ENCODE results near the gene GUCA1A. TPM values are rescaled to one million over a fixed set of nuclear protein-coding genes. Genes with fewer than 3 reads are reported as not detected.

GUCA1A gene
- total RNA-seq, 1 donor from 2014 or later = 0.41 TPM

DNA sequence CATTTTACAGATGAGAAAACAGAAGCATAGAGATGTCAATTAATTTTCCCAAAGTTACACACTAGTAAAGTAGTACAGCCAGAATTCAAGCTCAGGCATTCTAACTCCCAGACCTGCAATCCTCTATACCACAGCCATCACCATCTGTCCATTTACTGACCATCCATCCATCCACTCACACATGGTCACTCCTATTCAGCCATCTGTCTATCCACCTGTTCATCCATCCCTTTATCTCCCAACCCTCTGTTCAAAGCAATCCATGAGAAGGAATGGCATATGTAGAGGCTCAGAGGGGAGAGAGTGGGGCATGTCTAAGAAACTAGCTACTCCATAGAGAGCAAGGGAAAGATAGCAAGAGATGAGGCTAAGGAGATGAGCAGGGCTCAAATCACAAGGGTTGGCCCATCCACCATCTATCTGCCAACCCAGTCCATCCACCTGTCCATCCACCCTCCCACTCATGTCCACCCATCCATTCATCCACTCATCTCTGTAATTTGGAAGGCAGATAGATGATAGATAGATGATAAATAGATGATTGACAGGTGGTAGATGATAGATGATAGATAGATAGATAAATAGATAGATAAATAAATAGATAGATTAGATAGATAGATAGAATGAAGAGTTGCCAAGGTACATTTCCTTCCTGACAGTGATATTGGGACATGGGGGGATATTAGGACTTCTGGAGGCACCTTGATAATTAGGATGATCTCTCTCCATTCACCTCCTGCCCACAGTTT is 18.5 kb upstream of the GUCA1A start:
- Mint-ChIP-seq H3K4me1 (ENCODE audit: unreplicated experiment) (peaks cover 8% of the 10 kb centered on the region), H3K36me3 (no peaks in the 10 kb centered on the region), H3K27me3 (peaks cover 5% of the 10 kb centered on the region), H3K27ac (no peak overlapping the region), H3K9me3 (no peaks in the 10 kb centered on the region), H3K4me3 (no peak overlapping the region)
- no peak for DNase-seq (ENCODE audit: extremely low spot score, unreplicated experiment)
- no peak for TF ChIP-seq CTCF (conservative IDR thresholded peaks at IDR 0.05)

GRCh38 chr6:42155293-42155692 is 17.9 kb upstream of the GUCA1A start:
- Mint-ChIP-seq H3K4me3 (no peak overlapping the region), H3K9me3 (no peaks in the 10 kb centered on the region), H3K4me1 (ENCODE audit: unreplicated experiment) (peaks cover 10% of the 10 kb centered on the region), H3K27me3 (peaks cover 6% of the 10 kb centered on the region), H3K27ac (no peak overlapping the region), H3K36me3 (no peaks in the 10 kb centered on the region)
- DNase-seq (ENCODE audit: extremely low spot score, unreplicated experiment) = no peak
- TF ChIP-seq CTCF (conservative IDR thresholded peaks at IDR 0.05) = no peak

DNA sequence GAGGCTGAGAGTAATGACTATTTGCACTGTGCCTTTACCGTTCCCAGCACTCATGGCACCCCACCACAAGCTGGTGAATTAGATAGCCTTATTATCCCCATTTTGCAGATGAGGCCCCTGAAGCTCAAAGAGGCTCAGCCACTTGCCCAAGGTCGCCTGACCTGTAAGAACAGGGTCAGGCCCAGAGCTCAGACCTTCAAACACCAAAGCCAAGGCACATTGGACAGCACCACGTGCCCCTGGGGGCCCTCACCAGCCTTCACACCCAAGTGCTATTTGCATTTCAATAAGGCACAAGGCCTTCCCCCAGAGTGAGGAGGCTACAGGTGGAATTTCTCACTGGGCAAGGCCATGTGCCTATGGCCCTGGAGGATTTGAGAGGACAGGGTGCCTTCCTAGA is 16.5 kb upstream of the GUCA1A start:
- no peaks in the 10 kb centered on the region for H3K36me3 Mint-ChIP-seq
- no peak overlapping the region for H3K27ac Mint-ChIP-seq
- H3K4me1 Mint-ChIP-seq (ENCODE audit: unreplicated experiment) = peaks cover 13% of the 10 kb centered on the region
- H3K4me3 Mint-ChIP-seq = no peak overlapping the region
- H3K27me3 Mint-ChIP-seq = peaks cover 9% of the 10 kb centered on the region
- H3K9me3 Mint-ChIP-seq = no peaks in the 10 kb centered on the region
- DNase-seq (ENCODE audit: extremely low spot score, unreplicated experiment) = no peak
- no peak for TF ChIP-seq CTCF (conservative IDR thresholded peaks at IDR 0.05)

DNA sequence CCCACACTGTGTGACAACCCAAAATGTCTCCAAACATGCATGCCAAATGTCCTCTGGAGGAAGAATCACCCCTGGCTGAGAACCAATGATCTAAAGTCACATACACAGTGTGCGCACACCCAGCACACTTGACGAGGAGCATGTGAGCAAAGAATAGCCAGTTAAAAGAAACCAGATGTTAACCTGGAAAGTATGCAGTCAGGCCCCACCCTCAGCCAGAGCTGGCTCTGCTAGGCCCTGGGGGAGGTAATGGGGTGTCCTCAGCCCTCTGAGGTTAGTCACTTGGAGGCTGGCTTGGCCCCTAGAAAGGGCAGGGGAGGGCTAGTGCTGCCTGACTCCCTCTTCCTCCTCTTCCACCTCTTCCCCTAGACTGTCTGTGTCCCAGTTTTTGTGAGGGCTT is 15.2 kb upstream of the GUCA1A start:
- Mint-ChIP-seq H3K27me3 (peaks cover 9% of the 10 kb centered on the region), H3K4me3 (no peak overlapping the region), H3K27ac (peak overlapping the region; percentile 82), H3K36me3 (no peaks in the 10 kb centered on the region), H3K4me1 (ENCODE audit: unreplicated experiment) (peaks cover 10% of the 10 kb centered on the region), H3K9me3 (no peaks in the 10 kb centered on the region)
- DNase-seq (ENCODE audit: extremely low spot score, unreplicated experiment) = no peak
- TF ChIP-seq CTCF (conservative IDR thresholded peaks at IDR 0.05) = no peak

GRCh38 chr6:42158631-42159030 is 14.5 kb upstream of the GUCA1A start:
- Mint-ChIP-seq H3K4me1 (ENCODE audit: unreplicated experiment) (peaks cover 10% of the 10 kb centered on the region), H3K27me3 (peaks cover 9% of the 10 kb centered on the region), H3K4me3 (no peak overlapping the region), H3K36me3 (no peaks in the 10 kb centered on the region), H3K27ac (no peak overlapping the region), H3K9me3 (no peaks in the 10 kb centered on the region)
- DNase-seq (ENCODE audit: extremely low spot score, unreplicated experiment) = no peak
- TF ChIP-seq CTCF (conservative IDR thresholded peaks at IDR 0.05) = no peak
